B cell (primary cell): ENCODE measurements around the gene NPEPL1. TPM values are rescaled to one million over a fixed set of nuclear protein-coding genes. Genes with fewer than 3 reads are reported as not detected.

Experiments used
- ATAC-seq: fragments of 200-7000 bp; cut with Tn5 transposase; one replicate; pipeline ENCODE4 v1.10.0; 2021; ENCODE audit warnings: low read depth, mild to moderate bottlenecking, moderate number of reproducible peaks, moderate library complexity
- CTCF ChIA-PET: fragments of 350-600 bp; sonication (Branson Sonifier 250); formaldehyde crosslinking; loops from one replicate; lab custom pipeline; 2021; ENCODE audit warnings: antibody characterized with exemption, inconsistent platforms; lab: Charles Lee
- POLR2A ChIA-PET: fragments of 350-600 bp; sonication (Branson Sonifier 250); formaldehyde crosslinking; loops from one replicate; lab custom pipeline; 2021; ENCODE audit warnings: antibody characterized with exemption; lab: Charles Lee
- DNase-seq: peaks from one replicate; pipeline ENCODE4 v3.0.0; 2013
- H2AFZ ChIP-seq: 2 replicates; pipeline ENCODE4 v1.6.1; 2012; ENCODE audit warnings: mild to moderate bottlenecking, low read depth, low read length; ENCODE audit not compliant: insufficient read depth, poor library complexity, severe bottlenecking
- H3K27ac ChIP-seq, 2 donors: 1 replicate in 1 of 2; 2 replicates in 1 of 2; pipeline ENCODE4 v1.5.1; 2012 to 2013; ENCODE audit warnings: low read length in 2 of 2, mild to moderate bottlenecking in 2 of 2, moderate library complexity in 1 of 2
- H3K27me3 ChIP-seq, 4 experiments: fragments of 200-600 bp in 1 of 4; sonication (generic) in 1 of 4; replicated peaks in 1 of 4; 1 replicate in 2 of 4; 2 replicates in 2 of 4; pipeline versions ENCODE4 v1.6.1 to v1.7.0; 2013 to 2016; ENCODE audit warnings: low read length in 3 of 4, mild to moderate bottlenecking in 2 of 4, mixed read lengths in 1 of 4, moderate library complexity in 1 of 4; ENCODE audit not compliant: insufficient read depth in 4 of 4, control insufficient read depth in 3 of 4; ENCODE audit errors: control extremely low read depth in 1 of 4
- H3K36me3 ChIP-seq, 2 experiments: replicated peaks in 1 of 2; 1 replicate in 1 of 2; 2 replicates in 1 of 2; pipeline versions ENCODE4 v1.6.1 to v1.7.1; 2013; ENCODE audit warnings: low read length in 1 of 2; ENCODE audit not compliant: insufficient read depth in 2 of 2, control insufficient read depth in 1 of 2; ENCODE audit errors: control extremely low read depth in 1 of 2, extremely low read depth in 1 of 2
- H3K4me1 ChIP-seq, 2 donors: fragments of 200-600 bp in 1 of 2; sonication (generic) in 1 of 2; 1 replicate in 1 of 2; 2 replicates in 1 of 2; pipeline versions ENCODE4 v1.5.1 to v1.6.1; 2013 to 2017; ENCODE audit warnings: low read length in 2 of 2; ENCODE audit not compliant: control insufficient read depth in 2 of 2, insufficient read depth in 2 of 2
- H3K4me2 ChIP-seq: replicated peaks from 2 replicates; pipeline ENCODE3; 2012; ENCODE audit warnings: mild to moderate bottlenecking, low read depth, low read length; ENCODE audit not compliant: poor library complexity, severe bottlenecking
- H3K4me3 ChIP-seq, 5 experiments: fragments of 200-600 bp in 1 of 5; sonication (generic) in 1 of 5; 1 replicate in 3 of 5; 2 replicates in 2 of 5; pipeline versions ENCODE4 v1.5.1 to v1.7.0; 2011 to 2016; ENCODE audit warnings: low read length in 4 of 5, mild to moderate bottlenecking in 4 of 5, low read depth in 2 of 5, control low read depth in 1 of 5, moderate library complexity in 1 of 5; ENCODE audit not compliant: insufficient read depth in 1 of 5; ENCODE audit errors: control extremely low read depth in 1 of 5, extremely low read depth in 1 of 5
- H3K79me2 ChIP-seq: fragments of 200-600 bp; sonication (generic); one replicate; pipeline ENCODE4 v1.6.0; 2016; ENCODE audit warnings: low read length; ENCODE audit not compliant: control insufficient read depth, insufficient read depth
- H3K9ac ChIP-seq: fragments of 200-600 bp; sonication (generic); 2 replicates; pipeline ENCODE4 v1.6.1; 2017; ENCODE audit warnings: mild to moderate bottlenecking, low read length, moderate library complexity
- H3K9me3 ChIP-seq, 3 donors: one replicate each; pipeline versions ENCODE4 v1.6.1 to v1.7.1; 2013; ENCODE audit warnings: low read length in 2 of 3; ENCODE audit not compliant: control insufficient read depth in 2 of 3, insufficient read depth in 1 of 3; ENCODE audit errors: control extremely low read depth in 1 of 3
- H4K20me1 ChIP-seq: 2 replicates; pipeline ENCODE4 v1.6.0; 2012; ENCODE audit warnings: mild to moderate bottlenecking, low read length; ENCODE audit not compliant: insufficient read depth, control insufficient read depth, poor library complexity, severe bottlenecking
- H3K27ac Mint-ChIP-seq: one replicate; pipeline ENCODE4 v1.8.0; 2021; ENCODE audit warnings: mixed read lengths
- H3K27me3 Mint-ChIP-seq: one replicate; pipeline ENCODE4 v1.8.0; 2021; ENCODE audit warnings: mixed read lengths
- H3K4me1 Mint-ChIP-seq: one replicate; pipeline ENCODE4 v1.8.0; 2021; ENCODE audit warnings: mixed read lengths
- H3K4me3 Mint-ChIP-seq: one replicate; pipeline ENCODE4 v1.8.0; 2021; ENCODE audit warnings: mixed read lengths
- H3K9me3 Mint-ChIP-seq: one replicate; pipeline ENCODE4 v1.8.0; 2022; ENCODE audit warnings: mixed read lengths; ENCODE audit not compliant: insufficient read depth
- CTCF ChIP-seq: fragments of 200-600 bp; IDR thresholded peaks from one replicate; pipeline ENCODE4 v1.8.0; 2022; ENCODE audit warnings: antibody characterized with exemption, mild to moderate bottlenecking
- EZH2 ChIP-seq: IDR thresholded peaks from 2 replicates; pipeline ENCODE4 v1.6.1; 2012; ENCODE audit warnings: borderline replicate concordance, low read depth, mild to moderate bottlenecking, moderate library complexity, low read length; ENCODE audit not compliant: insufficient read depth, poor library complexity, severe bottlenecking
- WGBS: methylation state at CpG from one replicate; pipeline ENCODE4 v1.1.5; 2013; ENCODE audit warnings: missing lambda C conversion rate; ENCODE audit not compliant: insufficient coverage; 5-methylcytosine and 5-hydroxymethylcytosine counted together
- intact Hi-C: fragments of 100-400 bp; cut with micrococcal nuclease; formaldehyde crosslinking; loops from one replicate; pipeline ENCODE4 v1.10.0; 2022
- polyA plus RNA-seq: library from polyadenylated mRNA; depleted of rRNA; stranded (reverse); fragments of >200 nt; gene quantifications from 2 replicates; pipeline ENCODE4 v1.2.3, GENCODE V29; 2012
- total RNA-seq, 2 donors: library from RNA; stranded (reverse); fragments of 120-200 nt in 1 of 2; gene quantifications; 1 replicate in 1 of 2; 2 replicates in 1 of 2; pipeline versions ENCODE4 v1.2.3 to v1.2.4, GENCODE V29; 2013 to 2022

The NPEPL1 gene
- total and polyA plus RNA-seq, 2 donors (not counting 1 experiment from before 2014, with no cell fraction given) = 34.3 to 45.1 TPM

- H3K36me3 ChIP-seq = peaks cover 0 to 57% of the 10 kb centered on the region in 2 experiments
- no peaks in the 10 kb centered on the region for H3K27me3 Mint-ChIP-seq
- H3K4me1 ChIP-seq = no peaks in the 10 kb centered on the region
- H3K4me3 Mint-ChIP-seq = no peak overlapping the region
- no peak overlapping the region for H3K4me2 ChIP-seq
- ATAC-seq (no peak), DNase-seq (no peak)
- intact Hi-C loops = no loop called here
- no peaks in the 10 kb centered on the region for H3K9me3 Mint-ChIP-seq
- peaks cover 23% of the 10 kb centered on the region for H4K20me1 ChIP-seq
- WGBS = 99% methylated on average over 8 of the region's 8 CpGs
- no peak overlapping the region for H3K27ac Mint-ChIP-seq
- no peaks in the 10 kb centered on the region for H3K9me3 ChIP-seq
- H3K27me3 ChIP-seq = no peaks in the 10 kb centered on the region
- CTCF ChIA-PET = no interaction called here
- H3K9ac ChIP-seq = no peak overlapping the region
- no peaks in the 10 kb centered on the region for H3K4me1 Mint-ChIP-seq
- H2AFZ ChIP-seq = no peak overlapping the region
- POLR2A ChIA-PET = no interaction called here
- no peak for TF ChIP-seq CTCF
- no peak for TF ChIP-seq EZH2
- no peak overlapping the region for H3K27ac ChIP-seq
- no peak overlapping the region for H3K4me3 ChIP-seq
- H3K79me2 ChIP-seq = no peaks in the 10 kb centered on the region
Observed at GRCh38 chr20:58678806-58679205, 13.8 kb upstream of the NPEPL1 start.

DNA sequence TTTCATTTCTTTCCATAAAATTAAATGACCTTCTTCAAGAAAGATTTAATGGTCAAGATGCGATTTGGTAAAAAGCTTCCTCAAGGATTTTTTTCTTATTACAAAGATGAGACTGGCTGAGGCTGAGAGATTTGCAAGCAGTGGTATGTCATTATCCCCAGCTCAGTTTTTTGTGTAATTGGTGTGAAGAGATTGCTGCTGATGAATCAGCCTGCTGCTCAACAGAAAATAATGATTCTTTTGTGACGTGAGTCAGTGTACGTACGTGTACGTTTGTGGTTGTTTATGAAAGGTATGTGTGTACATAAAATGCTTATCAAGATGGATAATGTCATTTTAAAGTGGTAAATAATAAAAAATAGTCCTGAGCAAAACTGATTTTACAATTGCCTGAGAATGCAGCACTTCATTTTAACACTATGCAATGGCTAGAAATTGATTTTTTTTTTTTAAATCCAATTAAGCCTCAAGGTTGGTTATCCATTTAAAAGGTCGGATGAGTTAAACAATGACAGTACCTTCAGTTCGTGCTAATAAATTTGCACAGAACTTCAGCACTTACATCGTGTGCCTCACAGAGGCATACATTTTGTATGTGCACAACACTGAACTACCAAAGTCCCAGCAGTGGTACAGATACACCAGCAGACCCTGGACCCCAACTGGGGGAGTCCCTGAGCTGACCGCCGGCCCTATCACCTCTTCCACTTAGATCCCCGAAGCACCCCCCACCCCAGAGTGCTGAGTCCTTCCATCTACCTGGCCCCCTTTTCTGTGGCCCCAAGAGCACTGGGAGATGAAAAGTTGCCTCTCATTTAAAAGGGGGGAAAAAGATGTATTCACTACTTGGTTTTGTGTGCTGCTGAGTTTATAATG is 9.7 kb upstream of the NPEPL1 start:
- no peak for TF ChIP-seq EZH2
- no peak for TF ChIP-seq CTCF
- WGBS = 100% methylated on average over 4 of the region's 11 CpGs
- no peaks in the 10 kb centered on the region for H3K4me1 ChIP-seq
- ATAC-seq (no peak), DNase-seq (no peak)
- no peak overlapping the region for H3K27ac Mint-ChIP-seq
- H3K9ac ChIP-seq = no peak overlapping the region
- H3K4me2 ChIP-seq = no peak overlapping the region
- H3K4me3 ChIP-seq = no peak overlapping the region
- no peaks in the 10 kb centered on the region for H3K4me1 Mint-ChIP-seq
- H3K4me3 Mint-ChIP-seq = no peak overlapping the region
- H3K9me3 Mint-ChIP-seq = no peaks in the 10 kb centered on the region
- no peaks in the 10 kb centered on the region for H4K20me1 ChIP-seq
- no peaks in the 10 kb centered on the region for H3K27me3 Mint-ChIP-seq
- POLR2A ChIA-PET = no interaction called here
- intact Hi-C loops = no loop called here
- H3K36me3 ChIP-seq = peaks cover 0 to 19% of the 10 kb centered on the region in 2 experiments
- no peak overlapping the region for H2AFZ ChIP-seq
- CTCF ChIA-PET = no interaction called here
- H3K79me2 ChIP-seq = no peaks in the 10 kb centered on the region
- no peak overlapping the region for H3K27ac ChIP-seq
- no peaks in the 10 kb centered on the region for H3K9me3 ChIP-seq
- H3K27me3 ChIP-seq = no peaks in the 10 kb centered on the region
